B cell (primary cell): Measurements from ENCODE around the gene PHACTR3.

Experiments
- EZH2 ChIP-seq: IDR thresholded peaks from 2 replicates; pipeline ENCODE4 v1.6.1; 2012; ENCODE audit warnings: borderline replicate concordance, low read depth, mild to moderate bottlenecking, moderate library complexity, low read length; ENCODE audit not compliant: insufficient read depth, poor library complexity, severe bottlenecking
- TF ChIP-seq, protein P1 (sequence below): fragments of 200-600 bp; IDR thresholded peaks from one replicate; pipeline ENCODE4 v1.8.0; 2022; ENCODE audit warnings: antibody characterized with exemption, mild to moderate bottlenecking

DNA sequence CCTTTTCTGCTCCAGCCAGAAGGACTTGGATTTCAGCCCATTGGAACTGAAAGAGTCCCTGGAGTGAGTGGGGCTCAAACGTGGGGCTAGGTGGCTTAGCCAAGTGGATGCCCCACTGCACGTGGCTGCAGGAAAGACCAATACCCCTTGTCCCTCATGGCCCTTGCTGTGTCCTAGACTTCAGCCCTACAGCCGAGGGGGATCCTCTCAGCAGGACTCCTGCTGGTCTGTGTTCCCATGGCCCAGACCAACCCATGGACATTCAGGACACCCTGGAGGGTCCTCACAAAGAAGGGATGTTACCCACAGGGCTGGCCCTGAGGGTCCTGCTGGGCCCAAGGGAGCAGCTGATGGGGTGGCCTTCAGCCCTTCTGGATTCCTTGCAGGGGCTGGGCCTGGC is 30.0 kb upstream of the PHACTR3 start:
- TF ChIP-seq, protein P1, sequence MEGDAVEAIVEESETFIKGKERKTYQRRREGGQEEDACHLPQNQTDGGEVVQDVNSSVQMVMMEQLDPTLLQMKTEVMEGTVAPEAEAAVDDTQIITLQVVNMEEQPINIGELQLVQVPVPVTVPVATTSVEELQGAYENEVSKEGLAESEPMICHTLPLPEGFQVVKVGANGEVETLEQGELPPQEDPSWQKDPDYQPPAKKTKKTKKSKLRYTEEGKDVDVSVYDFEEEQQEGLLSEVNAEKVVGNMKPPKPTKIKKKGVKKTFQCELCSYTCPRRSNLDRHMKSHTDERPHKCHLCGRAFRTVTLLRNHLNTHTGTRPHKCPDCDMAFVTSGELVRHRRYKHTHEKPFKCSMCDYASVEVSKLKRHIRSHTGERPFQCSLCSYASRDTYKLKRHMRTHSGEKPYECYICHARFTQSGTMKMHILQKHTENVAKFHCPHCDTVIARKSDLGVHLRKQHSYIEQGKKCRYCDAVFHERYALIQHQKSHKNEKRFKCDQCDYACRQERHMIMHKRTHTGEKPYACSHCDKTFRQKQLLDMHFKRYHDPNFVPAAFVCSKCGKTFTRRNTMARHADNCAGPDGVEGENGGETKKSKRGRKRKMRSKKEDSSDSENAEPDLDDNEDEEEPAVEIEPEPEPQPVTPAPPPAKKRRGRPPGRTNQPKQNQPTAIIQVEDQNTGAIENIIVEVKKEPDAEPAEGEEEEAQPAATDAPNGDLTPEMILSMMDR, result no peak
- no peak for TF ChIP-seq EZH2
